Activated B cell treated with CpG ODN at 0.5 μM for 24 hours (primary cell): ENCODE data around the gene OSBPL3. TPM values are rescaled to one million over a fixed set of nuclear protein-coding genes. Genes with fewer than 3 reads are reported as not detected.

Experiments used
- ATAC-seq: fragments of 200-7000 bp; cut with Tn5 transposase; one replicate; pipeline ENCODE4 v1.10.0; 2021; ENCODE audit warnings: low read depth, mild to moderate bottlenecking, moderate library complexity
- CTCF ChIA-PET: fragments of 350-600 bp; sonication (Branson Sonifier 250); formaldehyde crosslinking; loops from one replicate; lab custom pipeline; 2021; ENCODE audit warnings: antibody characterized with exemption; lab: Charles Lee
- POLR2A ChIA-PET: fragments of 350-600 bp; sonication (Branson Sonifier 250); formaldehyde crosslinking; loops from one replicate; lab custom pipeline; 2021; ENCODE audit warnings: antibody characterized with exemption; lab: Charles Lee
- DNase-seq: peaks from one replicate; pipeline ENCODE4 v3.0.0; 2022
- H3K27ac Mint-ChIP-seq: one replicate; pipeline ENCODE4 v1.8.0; 2020; ENCODE audit warnings: mixed read lengths
- H3K27me3 Mint-ChIP-seq: one replicate; pipeline ENCODE4 v1.8.0; 2021; ENCODE audit warnings: mixed read lengths
- H3K36me3 Mint-ChIP-seq: one replicate; pipeline ENCODE4 v1.8.0; 2021; ENCODE audit warnings: low read depth, mixed read lengths
- H3K4me1 Mint-ChIP-seq: one replicate; pipeline ENCODE4 v1.8.0; 2021; ENCODE audit warnings: mixed read lengths
- H3K4me3 Mint-ChIP-seq: one replicate; pipeline ENCODE4 v1.8.0; 2020; ENCODE audit warnings: mild to moderate bottlenecking, mixed read lengths
- H3K9me3 Mint-ChIP-seq: one replicate; pipeline ENCODE4 v1.8.0; 2020; ENCODE audit warnings: mixed read lengths
- intact Hi-C: fragments of 100-400 bp; cut with micrococcal nuclease; formaldehyde crosslinking; loops from one replicate; pipeline ENCODE4 v1.15.1; 2024
- total RNA-seq: library from RNA; stranded (reverse); gene quantifications from 2 replicates; pipeline ENCODE4 v1.2.3, GENCODE V29; 2022
- TF ChIP-seq, protein P1 (sequence below): fragments of 200-600 bp; IDR thresholded peaks from one replicate; pipeline ENCODE4 v1.8.0; 2022; ENCODE audit warnings: antibody characterized with exemption, mild to moderate bottlenecking

Gene OSBPL3
- total RNA-seq, 1 donor from 2014 or later: 33.3 TPM

DNA sequence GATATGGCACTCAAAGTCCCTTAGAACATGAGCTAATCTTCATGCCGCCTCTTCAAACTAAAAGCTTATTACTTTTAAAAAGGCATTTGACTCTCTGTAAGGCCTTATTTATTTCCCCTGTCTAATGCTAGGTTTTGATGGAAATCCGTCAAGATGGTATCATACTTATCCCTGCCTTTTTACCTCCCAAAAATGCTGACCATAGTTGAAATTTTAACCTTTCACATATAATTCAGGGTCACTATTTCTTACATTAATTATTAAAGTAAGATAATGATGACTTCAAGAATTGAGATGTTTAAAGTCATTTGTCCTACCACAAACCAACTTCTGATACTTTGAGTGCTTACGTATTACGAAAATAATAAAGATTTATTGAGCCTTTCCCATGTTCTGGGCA is 12.3 kb upstream of the OSBPL3 start:
- no peaks in the 10 kb centered on the region for H3K4me1 Mint-ChIP-seq
- no peak overlapping the region for H3K27ac Mint-ChIP-seq
- ChIA-PET CTCF (no interaction called here), POLR2A (interaction anchor here (0.6 kb wide), 2 partner anchors 11 to 161 kb away, joined by 3 read pairs; no protein-coding TSS in a partner anchor)
- intact Hi-C loops: no loop called here
- no peaks in the 10 kb centered on the region for H3K9me3 Mint-ChIP-seq
- H3K27me3 Mint-ChIP-seq: no peaks in the 10 kb centered on the region
- TF ChIP-seq, protein P1, sequence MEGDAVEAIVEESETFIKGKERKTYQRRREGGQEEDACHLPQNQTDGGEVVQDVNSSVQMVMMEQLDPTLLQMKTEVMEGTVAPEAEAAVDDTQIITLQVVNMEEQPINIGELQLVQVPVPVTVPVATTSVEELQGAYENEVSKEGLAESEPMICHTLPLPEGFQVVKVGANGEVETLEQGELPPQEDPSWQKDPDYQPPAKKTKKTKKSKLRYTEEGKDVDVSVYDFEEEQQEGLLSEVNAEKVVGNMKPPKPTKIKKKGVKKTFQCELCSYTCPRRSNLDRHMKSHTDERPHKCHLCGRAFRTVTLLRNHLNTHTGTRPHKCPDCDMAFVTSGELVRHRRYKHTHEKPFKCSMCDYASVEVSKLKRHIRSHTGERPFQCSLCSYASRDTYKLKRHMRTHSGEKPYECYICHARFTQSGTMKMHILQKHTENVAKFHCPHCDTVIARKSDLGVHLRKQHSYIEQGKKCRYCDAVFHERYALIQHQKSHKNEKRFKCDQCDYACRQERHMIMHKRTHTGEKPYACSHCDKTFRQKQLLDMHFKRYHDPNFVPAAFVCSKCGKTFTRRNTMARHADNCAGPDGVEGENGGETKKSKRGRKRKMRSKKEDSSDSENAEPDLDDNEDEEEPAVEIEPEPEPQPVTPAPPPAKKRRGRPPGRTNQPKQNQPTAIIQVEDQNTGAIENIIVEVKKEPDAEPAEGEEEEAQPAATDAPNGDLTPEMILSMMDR: no peak
- H3K36me3 Mint-ChIP-seq: no peaks in the 10 kb centered on the region
- ATAC-seq (no peak), DNase-seq (no peak)
- no peak overlapping the region for H3K4me3 Mint-ChIP-seq

DNA sequence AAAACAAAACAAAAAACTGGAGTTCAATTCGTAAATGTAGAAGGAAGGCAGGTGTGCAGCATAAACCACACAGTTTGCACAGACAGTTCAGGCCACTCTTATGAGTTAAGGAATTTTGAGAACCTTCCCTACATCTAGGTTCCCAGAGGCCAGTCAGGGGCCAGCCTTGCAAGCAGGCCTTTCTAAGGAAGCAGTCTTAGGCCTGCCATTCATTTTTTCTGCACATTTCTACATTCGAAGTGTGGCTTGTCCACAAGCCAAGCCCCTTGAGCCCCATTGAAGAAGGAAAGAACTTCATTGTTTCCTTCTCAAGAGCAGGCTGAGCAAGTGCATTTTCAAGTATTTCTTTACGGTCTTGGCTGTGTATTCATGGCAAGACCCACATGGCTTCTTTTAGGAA is 11.4 kb upstream of the OSBPL3 start:
- Mint-ChIP-seq H3K9me3 (no peaks in the 10 kb centered on the region), H3K27me3 (no peaks in the 10 kb centered on the region), H3K36me3 (no peaks in the 10 kb centered on the region), H3K27ac (no peak overlapping the region), H3K4me3 (no peak overlapping the region), H3K4me1 (no peaks in the 10 kb centered on the region)
- intact Hi-C loops: no loop called here
- POLR2A ChIA-PET: no interaction called here
- DNase-seq (no peak), ATAC-seq (no peak)
- TF ChIP-seq, protein P1: no peak
- CTCF ChIA-PET: interaction anchor here (2.4 kb wide), 1 partner anchor 12 kb away, joined by 5 read pairs; no protein-coding TSS in a partner anchor

DNA sequence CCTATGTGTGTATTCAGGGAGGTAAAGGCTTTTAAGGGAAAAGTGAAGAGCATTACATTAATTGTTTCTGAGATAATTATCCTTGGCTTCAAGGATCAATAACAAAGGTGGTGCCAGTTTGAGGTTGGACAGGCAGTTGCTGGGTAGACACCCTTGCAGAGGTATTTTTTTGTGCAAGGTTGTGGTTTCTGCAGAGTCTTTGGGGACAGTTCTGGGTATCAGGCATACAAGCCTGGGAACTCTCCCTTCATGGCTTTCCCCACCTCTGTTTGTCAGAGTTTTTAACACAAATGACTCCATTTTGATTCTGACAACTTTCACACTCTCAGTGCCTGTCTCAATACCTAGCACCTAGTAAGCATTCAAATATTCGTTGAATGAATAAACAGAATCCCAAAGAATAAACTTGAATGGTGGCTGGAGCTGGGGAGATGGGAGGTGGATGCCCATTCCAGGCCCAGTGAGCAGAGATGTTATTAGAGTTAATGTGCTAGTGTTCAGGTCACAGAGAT is 7.4 kb upstream of the OSBPL3 start:
- Mint-ChIP-seq H3K27ac (no peak overlapping the region), H3K9me3 (no peaks in the 10 kb centered on the region), H3K4me1 (peaks cover 3% of the 10 kb centered on the region), H3K27me3 (no peaks in the 10 kb centered on the region), H3K4me3 (no peak overlapping the region), H3K36me3 (no peaks in the 10 kb centered on the region)
- POLR2A ChIA-PET: no interaction called here
- DNase-seq (no peak), ATAC-seq (no peak)
- intact Hi-C loops: loop anchor here (10.0 kb wide), 1 partner anchor 1877 kb away; the partner anchor contains the start of gene SKAP2
- CTCF ChIA-PET: no interaction called here
- TF ChIP-seq, protein P1: no peak

DNA sequence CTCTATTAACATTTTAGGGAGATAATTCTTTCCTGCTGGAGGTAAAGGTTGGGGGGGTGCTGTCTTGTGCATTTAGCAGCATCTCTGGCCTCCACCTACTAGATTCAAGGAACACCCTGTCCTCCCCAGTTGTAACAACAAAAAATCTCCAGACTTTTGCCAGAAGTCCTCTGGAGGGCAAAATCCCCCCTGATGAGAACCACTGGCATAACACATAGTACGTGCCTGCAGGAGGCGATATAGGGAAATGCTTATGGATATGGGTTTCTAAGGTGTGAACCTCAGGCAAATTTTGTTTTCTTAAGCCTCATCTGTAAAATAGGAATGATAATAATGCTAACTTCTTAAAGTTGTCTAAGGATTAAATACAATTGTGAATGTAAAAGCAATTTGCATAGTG is 2.9 kb upstream of the OSBPL3 start:
- TF ChIP-seq, protein P1: no peak
- no peaks in the 10 kb centered on the region for H3K9me3 Mint-ChIP-seq
- intact Hi-C loops: loop anchor here (5.0 to 10.0 kb wide), 3 partner anchors 266 to 1882 kb away; partner anchors contain the start of genes CCDC126 and SKAP2
- peaks cover 11% of the 10 kb centered on the region for H3K36me3 Mint-ChIP-seq
- no peaks in the 10 kb centered on the region for H3K27me3 Mint-ChIP-seq
- no peak for DNase-seq
- ChIA-PET POLR2A (interaction anchor here (0.7 to 5.4 kb wide), 3 partner anchors 111 to 162 kb away, joined by 3 to 55 read pairs (median 8); no protein-coding TSS in a partner anchor), CTCF (interaction anchor here (1.5 to 7.0 kb wide), 4 partner anchors 105 to 163 kb away, joined by 3 to 85 read pairs (median 4); no protein-coding TSS in a partner anchor)
- no peak overlapping the region for H3K4me3 Mint-ChIP-seq
- H3K27ac Mint-ChIP-seq: no peak overlapping the region
- H3K4me1 Mint-ChIP-seq: peaks cover 37% of the 10 kb centered on the region
- no peak for ATAC-seq

DNA sequence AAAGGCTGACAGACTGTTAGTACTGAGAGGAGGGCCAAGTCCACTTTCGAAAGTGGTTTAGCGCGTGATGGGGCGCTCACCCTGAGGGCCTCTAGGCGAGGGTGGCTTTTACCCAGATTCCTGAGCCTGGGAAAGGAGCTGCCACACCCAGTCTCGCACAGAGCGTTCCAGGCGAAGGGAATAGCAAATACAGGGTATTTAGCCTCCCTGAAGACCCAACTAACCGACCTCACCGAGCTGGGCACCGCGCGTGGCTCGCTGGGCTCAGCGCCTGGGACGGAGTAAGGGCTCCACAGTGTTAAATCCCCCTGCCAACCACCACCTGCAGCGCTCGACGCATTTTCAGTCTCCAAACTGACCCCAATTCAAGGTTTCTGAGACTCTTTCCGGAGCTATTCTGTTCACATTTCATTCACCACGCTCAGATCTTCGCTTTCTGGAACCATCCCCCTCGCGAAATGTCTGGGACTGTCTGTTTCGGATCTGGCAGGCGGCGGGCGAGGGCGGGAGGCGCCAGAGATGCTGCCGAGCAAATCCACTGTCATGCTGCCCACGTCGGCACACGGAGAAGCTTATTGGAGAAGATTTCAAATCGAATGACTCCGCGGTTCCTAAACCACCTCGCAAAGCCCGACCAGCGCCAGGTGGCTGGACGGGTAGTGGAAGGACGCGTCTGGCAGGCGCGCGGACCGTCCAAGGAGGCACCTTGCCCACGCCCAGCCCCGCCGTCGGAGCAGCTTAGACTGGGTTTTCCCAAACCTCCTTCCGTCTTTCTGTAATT is 1.4 kb upstream of the OSBPL3 start:
- intact Hi-C loops: loop anchor here (5.0 to 10.0 kb wide), 3 partner anchors 264 to 1883 kb away; partner anchors contain the start of genes CCDC126 and SKAP2
- peaks cover 44% of the 10 kb centered on the region for H3K4me1 Mint-ChIP-seq
- no peaks in the 10 kb centered on the region for H3K9me3 Mint-ChIP-seq
- peak overlapping the region; percentile 64 for H3K27ac Mint-ChIP-seq
- ATAC-seq (no peak), DNase-seq (peak; percentile 46)
- peaks cover 11% of the 10 kb centered on the region for H3K36me3 Mint-ChIP-seq
- TF ChIP-seq, protein P1: no peak
- H3K4me3 Mint-ChIP-seq: peak overlapping the region; percentile 98
- ChIA-PET CTCF (interaction anchor here (0.8 to 7.0 kb wide), 8 partner anchors 11 to 169 kb away, joined by 3 to 85 read pairs (median 5); no protein-coding TSS in a partner anchor), POLR2A (interaction anchor here (0.5 to 5.4 kb wide), 17 partner anchors 11 to 1964 kb away, joined by 3 to 55 read pairs (median 5); partner anchors contain the start of gene CYCS)
- H3K27me3 Mint-ChIP-seq: no peaks in the 10 kb centered on the region
